ENCODE measurements around the gene HDAC4. TPM values are rescaled to one million over a fixed set of nuclear protein-coding genes. Genes with fewer than 3 reads are reported as not detected.

The HDAC4 gene
- total and polyA plus RNA-seq, 10 of the 15 experiments (the other 5 are each of a cell fraction or from before 2014, with no cell fraction given) = 0.22 to 15.7 (median 4.8) TPM

DNA sequence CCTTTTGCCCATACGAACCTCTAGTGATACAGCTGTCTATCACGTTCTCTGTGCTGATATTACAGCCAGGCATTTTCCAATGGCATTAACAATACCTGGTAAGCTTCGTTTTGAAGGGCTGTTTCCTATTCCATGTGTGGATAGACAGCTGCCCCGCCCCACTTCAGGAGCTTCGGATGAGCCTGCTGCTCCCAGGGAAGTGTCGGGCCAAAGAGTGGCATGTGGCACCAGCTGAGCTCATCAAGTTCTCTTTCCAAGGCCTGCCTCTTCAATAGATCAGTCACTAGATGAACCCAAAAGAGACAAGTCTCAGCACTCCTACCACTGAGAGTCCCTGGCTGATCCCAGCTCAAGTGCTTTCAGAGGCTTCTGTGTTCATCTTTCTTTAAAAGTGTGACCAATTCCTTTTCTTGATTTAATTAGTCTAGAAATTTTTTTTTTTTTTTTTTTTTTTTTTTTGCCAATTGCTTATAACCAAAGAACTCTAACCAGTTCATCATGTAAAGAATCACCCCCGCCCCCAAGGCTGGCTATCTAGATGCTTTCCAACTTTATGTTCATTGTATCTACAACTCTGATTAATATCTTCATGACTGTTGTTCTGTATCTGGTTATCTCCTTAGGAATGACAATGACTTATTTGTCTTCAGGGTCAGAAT, 46.6 kb downstream of the HDAC4 start:
- Histone ChIP-seq H3K36me3 (ENCODE audit: control insufficient read depth in 2 of 2, insufficient read depth in 2 of 2, low read length in 1 of 2) (no peaks in the 10 kb centered on the region; a peak in 2 of 4 replicates), H3K9ac (ENCODE audit: control insufficient read depth, insufficient read depth, low read length) (no peak overlapping the region), H4K20me1 (ENCODE audit: control insufficient read depth, insufficient read depth) (no peaks in the 10 kb centered on the region), H3K4me2 (ENCODE audit: control insufficient read depth, insufficient read depth) (no peak overlapping the region), H2AFZ (ENCODE audit: control insufficient read depth, low read depth, low read length) (no peak overlapping the region), H3K4me1 (ENCODE audit: control insufficient read depth, insufficient read depth, low read length) (no peaks in the 10 kb centered on the region), H3K79me2 (ENCODE audit: control insufficient read depth, insufficient read depth, low read length) (no peaks in the 10 kb centered on the region), H3K9me3 (replicated peaks; ENCODE audit: control insufficient read depth, insufficient read depth, low read length) (no peaks in the 10 kb centered on the region; the same call in 2 of the 3 replicates), H3K4me3 (no peak overlapping the region), H3K27me3 (replicated peaks in 1 of 2; ENCODE audit: control insufficient read depth in 2 of 2, insufficient read depth in 2 of 2, low read length in 1 of 2) (no peaks in the 10 kb centered on the region), H3K27ac (ENCODE audit: control insufficient read depth, insufficient read depth) (no peak overlapping the region)
- no peak for DNase-seq (ENCODE audit: low read depth, low spot score)
- ChIA-PET POLR2A (no interaction called here), SMC1A (ENCODE audit: uncharacterized antibody, unreplicated experiment) (no interaction called here), RAD21 (ENCODE audit: unreplicated experiment) (no interaction called here), CTCF (no interaction called here)
- FAIRE-seq = no peak
- TF ChIP-seq RUNX3 (IDR thresholded peaks at IDR 0.05; ENCODE audit: low read length) = no peak
- no peak for TF ChIP-seq PML (IDR thresholded peaks at IDR 0.05; ENCODE audit: low read length)
- TF ChIP-seq SUZ12 (IDR thresholded peaks at IDR 0.05; ENCODE audit: unreplicated experiment) = no peak
- no peak for TF ChIP-seq NR2C1 (IDR thresholded peaks at IDR 0.05)
- TF ChIP-seq CEBPB (IDR thresholded peaks at IDR 0.05; ENCODE audit: borderline replicate concordance in 1 of 2, low read depth in 2 of 2, low read length in 2 of 2) = no peak
- no peak for TF ChIP-seq EZH2 (IDR thresholded peaks at IDR 0.05; ENCODE audit: borderline replicate concordance, control insufficient read depth, low read depth, low read length)
- no peak for TF ChIP-seq CHD2 (IDR thresholded peaks at IDR 0.05; ENCODE audit: borderline replicate concordance, low read depth, low read length)
- no peak for TF ChIP-seq MTA2 (IDR thresholded peaks at IDR 0.05; ENCODE audit: low read depth)
- no peak for TF ChIP-seq SIN3A (IDR thresholded peaks at IDR 0.05; ENCODE audit: low read depth, low read length)
- no peak for TF ChIP-seq TCF3 (IDR thresholded peaks at IDR 0.05; ENCODE audit: borderline replicate concordance, insufficient read depth, low read depth, low read length)
- no peak for TF ChIP-seq NFIC (IDR thresholded peaks at IDR 0.05; ENCODE audit: low read depth, low read length)
- TF ChIP-seq ZNF207 (IDR thresholded peaks at IDR 0.05; ENCODE audit: borderline replicate concordance) = no peak
- no peak for TF ChIP-seq STAT3 (IDR thresholded peaks at IDR 0.05; ENCODE audit: low read depth, low read length)
- in situ Hi-C loops (cut with MboI) (no loop called here), intact Hi-C loops (cut with micrococcal nuclease; ENCODE audit: unreplicated experiment) (no loop called here)
- ATAC-seq = no peak
- no TSS peak for BruUV-seq (replicated peaks)
- 73% methylated on average over 7 of the region's 7 CpGs for WGBS (ENCODE audit: insufficient coverage, insufficient replicate concordance, low lambda C conversion rate, missing lambda C conversion rate)

All from GM12878 (cell line).